Ovary (tissue), 3 donors: ENCODE results near the gene HMX2.

Experiments used
- POLR2A ChIP-seq: fragments of 450-650 bp; IDR thresholded peaks from one replicate; pipeline ENCODE4 v1.6.1; 2017; ENCODE audit warnings: antibody characterized with exemption, mild to moderate bottlenecking, moderate library complexity
- TF ChIP-seq, protein P1 (sequence below), 3 donors: fragments of 450-650 bp in 2 of 3; fragments of 200-600 bp in 1 of 3; IDR thresholded peaks; one replicate each; pipeline versions ENCODE4 v1.5.1 to v1.8.0; 2016 to 2022; ENCODE audit warnings: antibody characterized with exemption in 3 of 3, mild to moderate bottlenecking in 1 of 3
- donor health status: DM: no; HTN: no; CAD: no.

DNA sequence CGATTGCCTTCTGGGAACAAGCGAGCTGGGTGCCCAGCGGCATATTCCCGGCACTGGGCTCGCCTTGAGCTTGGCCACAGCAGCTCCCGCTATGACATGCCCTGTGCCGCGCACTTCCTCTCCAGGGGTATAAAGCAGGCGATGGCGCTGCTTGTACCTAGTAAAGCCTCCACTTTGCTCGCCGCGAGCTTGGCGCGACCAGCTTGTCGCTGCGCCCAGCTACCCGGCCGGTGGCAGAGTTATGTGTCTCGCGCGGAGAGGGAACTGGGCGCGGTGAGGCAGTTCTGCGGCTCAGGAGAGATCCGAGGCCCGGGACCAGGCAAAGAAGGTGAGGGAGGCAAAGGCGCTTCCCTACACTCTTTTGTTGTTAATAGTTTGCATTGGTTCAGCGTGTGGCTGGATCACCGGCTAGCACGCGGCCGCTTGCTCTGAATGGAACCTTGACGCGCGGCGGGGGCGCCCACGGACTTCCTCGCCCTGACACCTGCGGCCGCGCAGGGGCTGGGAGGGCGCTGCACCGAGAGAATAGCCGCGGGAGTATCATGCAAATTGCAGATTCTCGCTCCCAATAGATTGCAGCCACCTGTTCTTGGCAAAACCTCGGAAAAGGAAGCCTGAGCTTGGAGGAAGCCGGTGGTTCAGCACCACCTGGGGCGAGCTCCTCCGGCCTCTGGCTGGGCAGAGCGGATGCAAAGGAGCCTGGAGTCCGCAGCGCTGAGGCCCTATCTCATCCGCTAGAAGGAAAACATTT lies 3.2 kb downstream of the HMX2 start:
- no peak for TF ChIP-seq POLR2A
- TF ChIP-seq, protein P1, sequence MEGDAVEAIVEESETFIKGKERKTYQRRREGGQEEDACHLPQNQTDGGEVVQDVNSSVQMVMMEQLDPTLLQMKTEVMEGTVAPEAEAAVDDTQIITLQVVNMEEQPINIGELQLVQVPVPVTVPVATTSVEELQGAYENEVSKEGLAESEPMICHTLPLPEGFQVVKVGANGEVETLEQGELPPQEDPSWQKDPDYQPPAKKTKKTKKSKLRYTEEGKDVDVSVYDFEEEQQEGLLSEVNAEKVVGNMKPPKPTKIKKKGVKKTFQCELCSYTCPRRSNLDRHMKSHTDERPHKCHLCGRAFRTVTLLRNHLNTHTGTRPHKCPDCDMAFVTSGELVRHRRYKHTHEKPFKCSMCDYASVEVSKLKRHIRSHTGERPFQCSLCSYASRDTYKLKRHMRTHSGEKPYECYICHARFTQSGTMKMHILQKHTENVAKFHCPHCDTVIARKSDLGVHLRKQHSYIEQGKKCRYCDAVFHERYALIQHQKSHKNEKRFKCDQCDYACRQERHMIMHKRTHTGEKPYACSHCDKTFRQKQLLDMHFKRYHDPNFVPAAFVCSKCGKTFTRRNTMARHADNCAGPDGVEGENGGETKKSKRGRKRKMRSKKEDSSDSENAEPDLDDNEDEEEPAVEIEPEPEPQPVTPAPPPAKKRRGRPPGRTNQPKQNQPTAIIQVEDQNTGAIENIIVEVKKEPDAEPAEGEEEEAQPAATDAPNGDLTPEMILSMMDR (IDR thresholded peaks at IDR 0.05), result no peak
